Islet precursor cell (in vitro differentiated cells): Measurements from ENCODE around the gene LRRC7.

Source experiments
- DNase-seq: peaks from one replicate; pipeline ENCODE4 v3.0.0-alpha.2; 2018

Gene LRRC7

GRCh38 chr1:70112838-70113237, 545.1 kb downstream of the LRRC7 start:
- DNase-seq: no peak

- no peak for DNase-seq
Measured at GRCh38 chr1:70115315-70115714, 547.6 kb downstream of the LRRC7 start.

DNA sequence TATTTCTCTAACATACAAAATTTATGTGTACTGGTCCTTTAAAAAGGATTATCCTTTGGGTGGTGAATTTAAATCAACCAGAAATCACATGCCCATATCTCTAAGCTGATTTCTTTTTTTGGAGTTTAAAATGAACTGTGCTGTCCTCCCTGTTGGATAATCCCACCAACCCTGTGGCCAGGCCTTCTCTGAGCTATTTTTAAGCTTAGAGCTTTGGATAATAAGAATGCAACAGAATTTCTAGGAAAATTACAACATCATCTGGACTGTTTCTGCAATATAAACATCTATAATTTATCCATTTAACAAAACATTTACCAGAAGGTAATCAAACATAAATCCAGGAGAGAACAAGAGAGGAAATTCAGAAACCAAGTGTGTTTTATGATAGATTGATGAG, 549.3 kb downstream of the LRRC7 start:
- DNase-seq: no peak

DNA sequence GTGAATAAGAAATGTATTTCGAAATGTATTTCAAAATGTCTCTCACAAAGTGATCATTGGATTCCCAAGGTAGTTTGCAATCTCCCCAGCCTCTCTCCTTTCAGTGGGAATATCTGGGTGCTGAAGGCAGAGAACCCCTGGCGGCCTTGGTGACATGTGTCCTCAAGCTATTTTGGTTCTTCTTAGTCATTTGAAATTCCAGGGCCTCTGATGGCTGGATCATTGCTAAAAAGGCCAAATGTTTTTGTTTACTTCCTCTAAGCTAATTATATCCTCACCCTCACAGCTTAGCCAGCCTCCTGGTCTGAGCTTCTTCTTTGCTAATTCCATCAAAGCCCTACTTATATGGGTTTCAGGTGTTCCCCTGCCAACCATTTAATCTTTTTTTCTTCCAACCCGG, 566.4 kb downstream of the LRRC7 start:
- no peak for DNase-seq

DNA sequence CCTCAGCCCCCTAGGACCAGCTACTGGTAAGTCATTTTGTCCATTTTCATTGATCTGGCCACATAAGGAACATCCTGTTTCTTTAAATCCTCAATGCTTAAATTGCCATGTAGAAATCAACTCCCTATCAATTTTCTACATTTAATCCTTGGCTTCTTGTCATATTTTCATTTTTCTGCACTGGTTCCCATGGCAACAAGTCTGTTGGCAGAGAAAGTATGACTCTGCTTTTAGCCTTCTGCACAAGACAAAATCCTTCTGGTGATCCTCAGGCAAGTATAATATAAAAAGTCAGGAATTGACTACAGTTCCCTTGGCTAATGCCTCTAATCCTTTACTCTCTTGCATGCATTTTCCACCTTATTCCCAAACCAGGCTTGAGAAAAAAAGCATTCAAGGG, 572.6 kb downstream of the LRRC7 start:
- DNase-seq: no peak

DNA sequence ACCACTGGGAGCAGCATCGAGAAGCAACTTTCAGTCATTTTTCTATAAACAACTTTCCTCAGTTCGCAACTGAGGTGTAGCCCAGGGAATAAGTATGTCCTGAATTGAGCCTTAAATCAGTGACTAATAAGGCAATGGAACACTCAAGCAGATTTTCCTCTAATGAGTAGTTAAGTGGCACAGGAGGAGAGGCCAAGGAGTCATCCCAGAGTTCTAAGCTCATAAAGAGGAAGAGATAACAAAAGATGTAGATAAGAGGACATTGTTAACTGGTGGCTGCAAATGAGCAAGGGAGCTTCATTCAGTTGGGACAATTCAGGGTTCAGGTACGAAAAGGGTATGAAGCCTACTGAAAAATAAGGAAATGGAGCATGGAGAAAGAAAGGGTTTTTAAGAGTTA, 573.2 kb downstream of the LRRC7 start:
- DNase-seq: peak; percentile 61

DNA sequence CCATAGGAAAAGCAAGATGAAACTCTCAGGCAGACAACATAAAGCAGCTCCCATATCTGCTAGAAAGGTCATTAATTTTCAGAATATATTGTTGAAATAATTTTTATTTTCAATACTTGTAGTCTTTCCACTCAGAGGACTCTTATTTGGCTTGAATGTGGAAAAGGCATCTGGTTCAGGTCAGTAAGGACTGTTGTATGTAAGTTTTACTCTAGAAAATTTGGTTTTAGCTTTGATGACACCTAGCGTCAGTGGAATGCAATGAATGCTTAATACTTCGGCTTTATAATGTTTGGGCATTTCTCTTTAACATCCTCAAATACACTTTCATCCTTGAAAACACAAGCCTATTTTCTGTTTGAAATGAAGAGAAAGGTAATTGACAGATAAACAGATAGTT, 574.4 kb downstream of the LRRC7 start:
- DNase-seq: no peak

DNA sequence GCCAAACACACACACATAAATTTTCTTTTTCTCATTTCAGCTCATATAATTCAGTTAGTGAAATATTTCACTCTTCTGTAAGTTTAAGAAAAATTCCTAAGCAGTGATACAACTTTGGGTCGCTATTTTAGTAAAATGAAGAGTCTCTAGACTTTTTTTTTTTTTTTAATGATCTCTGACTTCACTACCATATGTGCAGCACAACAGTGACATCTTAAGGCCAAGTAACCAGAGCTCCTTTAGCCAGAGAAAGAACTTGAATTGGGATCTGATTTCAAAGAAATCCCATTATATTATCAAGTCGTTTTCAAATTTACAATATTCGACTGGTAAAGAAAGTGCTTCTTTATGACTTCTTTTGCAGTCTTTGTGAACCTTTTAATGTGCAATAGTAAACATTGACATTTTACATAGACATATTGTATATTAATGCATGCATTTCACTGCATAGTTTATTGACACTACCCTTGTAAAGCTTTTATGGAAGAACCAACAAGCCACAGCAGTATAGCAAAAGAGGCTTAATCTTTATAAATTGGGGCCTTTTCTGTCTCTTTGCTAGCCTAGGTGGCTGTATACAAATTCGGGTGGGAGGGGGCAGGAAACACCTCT, 575.4 kb downstream of the LRRC7 start:
- no peak for DNase-seq

- no peak for DNase-seq
Measured at GRCh38 chr1:70146488-70146887, 578.8 kb downstream of the LRRC7 start.

DNA sequence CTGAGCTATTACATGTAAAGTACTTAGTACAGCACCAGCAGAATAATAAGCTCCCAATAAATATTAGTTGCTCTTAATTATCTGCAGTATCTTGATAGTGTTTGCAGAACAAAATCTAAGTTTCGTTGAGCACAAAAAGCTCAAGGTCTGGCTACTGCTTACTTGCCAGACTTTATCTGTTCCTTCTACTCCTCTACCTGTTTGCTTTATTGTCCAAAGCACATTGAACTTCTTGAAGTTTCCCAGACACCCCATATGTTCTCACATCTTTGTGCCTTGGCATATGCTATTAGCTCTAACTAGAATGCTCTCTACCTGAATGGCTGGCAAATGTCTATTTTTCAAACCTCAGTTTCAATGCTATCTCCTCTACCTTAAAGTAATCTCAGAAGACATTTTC, 582.7 kb downstream of the LRRC7 start:
- DNase-seq: no peak

- DNase-seq: no peak
Measured at GRCh38 chr1:70153739-70154138, 586.0 kb downstream of the LRRC7 start.

GRCh38 chr1:70156529-70157120, 588.9 kb downstream of the LRRC7 start:
- DNase-seq: no peak

GRCh38 chr1:70164350-70164749, 596.6 kb downstream of the LRRC7 start:
- DNase-seq: no peak

DNA sequence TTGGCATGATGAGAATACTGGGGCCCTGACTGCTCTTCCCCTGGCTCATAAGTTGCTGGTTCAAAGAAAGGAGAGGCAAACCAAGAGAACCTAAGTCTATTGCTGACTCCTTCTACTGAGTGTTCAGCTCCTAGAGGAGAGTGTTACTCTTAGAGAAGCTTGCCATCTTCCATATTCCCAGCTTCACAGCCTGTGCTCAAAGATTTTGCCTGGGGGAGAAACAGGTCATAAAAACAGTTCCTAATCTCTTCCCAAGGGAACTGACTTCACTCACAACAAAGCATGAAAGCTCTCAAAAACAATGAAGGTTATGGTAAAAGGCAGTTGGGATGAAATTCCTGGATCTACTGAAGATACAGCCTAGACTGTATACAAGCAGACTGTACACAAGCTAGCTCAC, 600.6 kb downstream of the LRRC7 start:
- peak; percentile 57 for DNase-seq

- no peak for DNase-seq
Measured at GRCh38 chr1:70169018-70169839, 601.5 kb downstream of the LRRC7 start.

DNA sequence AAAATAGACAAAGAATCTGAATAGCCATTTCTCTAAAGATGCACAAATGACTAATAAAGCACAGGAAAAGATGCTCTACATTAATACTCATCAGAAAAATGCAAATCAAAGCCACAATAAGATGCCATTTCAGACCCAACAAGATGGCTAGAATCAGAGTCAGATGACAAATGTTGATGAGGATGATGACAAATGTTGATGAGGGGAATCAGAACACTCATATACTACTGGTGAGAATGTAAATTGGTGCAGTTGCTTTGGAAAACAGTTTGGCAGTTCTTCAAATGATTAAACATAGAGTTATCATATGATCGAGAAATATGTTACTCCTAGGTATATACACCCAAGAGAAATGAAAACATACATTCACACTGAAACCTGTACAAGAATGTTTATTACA, 603.8 kb downstream of the LRRC7 start:
- DNase-seq: no peak
